ENCODE data around the gene MMP24.

DNA sequence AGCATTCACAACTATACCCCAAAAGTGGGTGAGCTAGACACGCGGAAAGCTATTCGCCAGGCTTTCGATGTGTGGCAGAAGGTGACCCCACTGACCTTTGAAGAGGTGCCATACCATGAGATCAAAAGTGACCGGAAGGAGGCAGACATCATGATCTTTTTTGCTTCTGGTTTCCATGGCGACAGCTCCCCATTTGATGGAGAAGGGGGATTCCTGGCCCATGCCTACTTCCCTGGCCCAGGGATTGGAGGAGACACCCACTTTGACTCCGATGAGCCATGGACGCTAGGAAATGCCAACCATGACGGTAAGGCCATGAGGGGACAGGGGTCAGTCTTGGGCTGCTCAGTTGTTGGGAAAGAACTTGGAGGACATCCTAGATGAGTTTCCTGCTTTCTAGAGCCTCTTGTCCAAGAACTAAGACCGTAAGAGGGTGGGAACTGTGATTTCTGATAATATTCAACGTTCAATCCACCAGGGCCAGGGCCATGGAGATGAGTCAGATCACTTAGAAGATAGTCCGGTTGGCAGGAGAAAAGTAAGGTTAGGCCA, 28.0 kb downstream of the MMP24 start:
- TF ChIP-seq CTCF (IDR thresholded peaks at IDR 0.05 in 8 of 11, conservative IDR thresholded peaks at IDR 0.05 in 3 of 11) (no peak), POLR2AphosphoS5 (IDR thresholded peaks at IDR 0.05) (no peak), POLR2A (IDR thresholded peaks at IDR 0.05) (no peak)

All from spleen (tissue), 7 donors.